Neural cell (in vitro differentiated cells): ENCODE measurements around the gene CLUH. TPM values are rescaled to one million over a fixed set of nuclear protein-coding genes. Genes with fewer than 3 reads are reported as not detected.

Source experiments
- H2AFZ ChIP-seq: fragments of 200-600, 300-800 bp; sonication (generic), shearing (Covaris generic); 2 replicates; pipeline ENCODE4 v1.6.0; 2014; ENCODE audit warnings: low read depth, mild to moderate bottlenecking, antibody characterized with exemption, low read length, moderate library complexity
- H3F3A ChIP-seq: fragments of 200-600 bp; shearing (Covaris generic); 2 replicates; pipeline ENCODE4 v1.6.1; 2016; ENCODE audit warnings: mild to moderate bottlenecking, moderate library complexity, mixed read lengths, antibody characterized with exemption, low read length; ENCODE audit not compliant: insufficient read depth, poor library complexity, severe bottlenecking
- H3K27ac ChIP-seq: fragments of 200-600, 300-800 bp; sonication (generic), shearing (Covaris generic); 2 replicates; pipeline ENCODE4 v1.5.1; 2014; ENCODE audit warnings: mild to moderate bottlenecking, low read length, moderate library complexity
- H3K27me3 ChIP-seq: fragments of 300-800, 200-600 bp; sonication (generic), shearing (Covaris generic); 2 replicates; pipeline ENCODE4 v1.6.0; 2014; ENCODE audit warnings: mild to moderate bottlenecking, low read depth, low read length, moderate library complexity; ENCODE audit not compliant: insufficient read depth
- H3K36me3 ChIP-seq: fragments of 300-800, 200-600 bp; sonication (generic), shearing (Covaris generic); 2 replicates; pipeline ENCODE4 v1.5.1; 2014; ENCODE audit warnings: mild to moderate bottlenecking, antibody characterized with exemption, low read length, moderate library complexity; ENCODE audit not compliant: insufficient read depth
- H3K4me2 ChIP-seq: fragments of 300-800, 200-600 bp; sonication (generic), shearing (Covaris generic); 2 replicates; pipeline ENCODE4 v1.6.0; 2014; ENCODE audit warnings: mild to moderate bottlenecking, low read length
- H3K4me3 ChIP-seq: fragments of 300-800, 200-600 bp; sonication (generic), shearing (Covaris generic); 2 replicates; pipeline ENCODE4 v1.5.1; 2014; ENCODE audit warnings: mild to moderate bottlenecking, low read length, moderate library complexity
- H3K79me2 ChIP-seq: fragments of 200-600 bp; shearing (Covaris generic); replicated peaks from 2 replicates; pipeline ENCODE4 v1.6.0; 2014; ENCODE audit warnings: mild to moderate bottlenecking, low read length, moderate library complexity; ENCODE audit not compliant: insufficient read depth
- H3K9ac ChIP-seq: fragments of 300-800, 200-600 bp; sonication (generic), shearing (Covaris generic); 2 replicates; pipeline ENCODE4 v1.6.1; 2016; ENCODE audit warnings: mild to moderate bottlenecking, low read length, mixed read lengths
- H3K9me2 ChIP-seq: fragments of 200-600 bp; shearing (Covaris generic); 2 replicates; pipeline ENCODE4 v1.6.1; 2016; ENCODE audit warnings: mild to moderate bottlenecking, low read length, mixed read lengths; ENCODE audit not compliant: insufficient read depth
- H3K9me3 ChIP-seq: fragments of 200-600, 300-800 bp; sonication (generic), shearing (Covaris generic); 2 replicates; pipeline ENCODE4 v1.6.1; 2016; ENCODE audit warnings: mild to moderate bottlenecking, mixed run types, low read length, moderate library complexity, mixed read lengths
- H4K20me1 ChIP-seq: fragments of 200-600 bp; shearing (Covaris generic); 2 replicates; pipeline ENCODE4 v1.6.1; 2016; ENCODE audit warnings: mild to moderate bottlenecking, mixed run types; ENCODE audit not compliant: insufficient read depth
- CTCF ChIP-seq: fragments of 450-650 bp; IDR thresholded peaks from 2 replicates; pipeline ENCODE4 v1.5.1; 2014; ENCODE audit warnings: antibody characterized with exemption, mild to moderate bottlenecking, moderate library complexity; ENCODE audit not compliant: poor library complexity, severe bottlenecking
- EP300 ChIP-seq: fragments of 450-650 bp; conservative IDR thresholded peaks from 2 replicates; pipeline ENCODE4 v1.6.1; 2014; ENCODE audit warnings: antibody characterized with exemption, mild to moderate bottlenecking, moderate library complexity; ENCODE audit not compliant: poor library complexity, severe bottlenecking
- EZH2 ChIP-seq: fragments of 200-600, 300-800 bp; shearing (Covaris generic), sonication (generic); IDR thresholded peaks from 2 replicates; pipeline ENCODE4 v1.6.1; 2014; ENCODE audit warnings: antibody characterized with exemption, low read length, borderline replicate concordance, mild to moderate bottlenecking; ENCODE audit not compliant: insufficient read depth, poor library complexity, severe bottlenecking
- MXI1 ChIP-seq: fragments of 450-650 bp; conservative IDR thresholded peaks from 2 replicates; pipeline ENCODE4 v1.6.1; 2014; ENCODE audit warnings: antibody characterized with exemption, mild to moderate bottlenecking; ENCODE audit not compliant: poor library complexity, severe bottlenecking
- POLR2AphosphoS5 ChIP-seq: IDR thresholded peaks from 2 replicates; pipeline ENCODE4 v1.6.1; 2012
- RAD21 ChIP-seq: fragments of 450-650 bp; conservative IDR thresholded peaks from 2 replicates; pipeline ENCODE4 v1.6.1; 2014; ENCODE audit warnings: antibody characterized with exemption, mild to moderate bottlenecking, moderate library complexity
- SMC3 ChIP-seq: fragments of 450-650 bp; conservative IDR thresholded peaks from 2 replicates; pipeline ENCODE4 v1.6.1; 2014; ENCODE audit warnings: antibody characterized with exemption, mild to moderate bottlenecking, moderate library complexity; ENCODE audit not compliant: poor library complexity
- TAF1 ChIP-seq: IDR thresholded peaks from 2 replicates; pipeline ENCODE4 v1.6.1; 2012; ENCODE audit warnings: low read depth
- polyA plus RNA-seq: library from polyadenylated mRNA; depleted of rRNA; stranded (reverse); fragments of >200 nt; gene quantifications from 2 replicates; pipeline ENCODE4 v1.2.3, GENCODE V29; 2014
- TF ChIP-seq, protein P1 (sequence below): IDR thresholded peaks from 2 replicates; pipeline ENCODE4 v1.6.1; 2012; ENCODE audit warnings: borderline replicate concordance

CLUH gene
- polyA plus RNA-seq, 1 donor from 2014 or later: 18.6 TPM

DNA sequence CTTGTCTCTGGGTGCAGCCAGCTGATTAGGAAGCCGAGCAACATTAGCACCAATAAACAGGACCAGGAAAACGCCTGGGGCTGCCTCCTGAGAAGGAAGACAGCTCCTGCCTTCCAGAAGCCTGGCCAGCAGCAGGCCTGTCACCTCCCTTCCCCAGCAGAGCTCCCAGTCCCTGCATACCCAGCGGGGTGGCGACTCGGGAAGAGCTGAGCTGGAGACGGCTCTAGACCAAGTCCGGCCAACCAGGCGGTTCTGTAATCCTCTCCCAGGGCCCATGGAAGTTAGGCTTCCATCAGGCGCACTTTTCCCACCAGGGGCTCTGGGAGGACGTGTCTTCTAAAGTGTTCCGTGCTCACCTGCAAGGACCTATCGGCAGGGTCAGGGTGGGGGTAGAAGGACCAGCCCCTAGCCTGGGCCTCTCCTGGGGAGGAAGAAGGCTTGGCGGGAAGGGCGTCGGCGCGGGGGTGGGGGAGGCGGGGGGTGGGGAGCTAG lies 12.0 kb upstream of the CLUH start:
- Histone ChIP-seq H3K27me3 (peaks cover 24% of the 10 kb centered on the region), H3K27ac (no peak overlapping the region), H3K79me2 (no peaks in the 10 kb centered on the region), H3K9ac (no peak overlapping the region), H3K9me2 (no peaks in the 10 kb centered on the region), H3K4me3 (no peak overlapping the region), H3K4me2 (no peak overlapping the region), H3K36me3 (no peaks in the 10 kb centered on the region), H2AFZ (no peak overlapping the region), H4K20me1 (no peaks in the 10 kb centered on the region), H3K9me3 (no peaks in the 10 kb centered on the region), H3F3A (no peaks in the 10 kb centered on the region)
- TF ChIP-seq SMC3 (no peak), RAD21 (no peak), EZH2 (no peak), POLR2AphosphoS5 (no peak), TAF1 (no peak), MXI1 (no peak), CTCF (no peak), EP300 (no peak)
- TF ChIP-seq, protein P1, sequence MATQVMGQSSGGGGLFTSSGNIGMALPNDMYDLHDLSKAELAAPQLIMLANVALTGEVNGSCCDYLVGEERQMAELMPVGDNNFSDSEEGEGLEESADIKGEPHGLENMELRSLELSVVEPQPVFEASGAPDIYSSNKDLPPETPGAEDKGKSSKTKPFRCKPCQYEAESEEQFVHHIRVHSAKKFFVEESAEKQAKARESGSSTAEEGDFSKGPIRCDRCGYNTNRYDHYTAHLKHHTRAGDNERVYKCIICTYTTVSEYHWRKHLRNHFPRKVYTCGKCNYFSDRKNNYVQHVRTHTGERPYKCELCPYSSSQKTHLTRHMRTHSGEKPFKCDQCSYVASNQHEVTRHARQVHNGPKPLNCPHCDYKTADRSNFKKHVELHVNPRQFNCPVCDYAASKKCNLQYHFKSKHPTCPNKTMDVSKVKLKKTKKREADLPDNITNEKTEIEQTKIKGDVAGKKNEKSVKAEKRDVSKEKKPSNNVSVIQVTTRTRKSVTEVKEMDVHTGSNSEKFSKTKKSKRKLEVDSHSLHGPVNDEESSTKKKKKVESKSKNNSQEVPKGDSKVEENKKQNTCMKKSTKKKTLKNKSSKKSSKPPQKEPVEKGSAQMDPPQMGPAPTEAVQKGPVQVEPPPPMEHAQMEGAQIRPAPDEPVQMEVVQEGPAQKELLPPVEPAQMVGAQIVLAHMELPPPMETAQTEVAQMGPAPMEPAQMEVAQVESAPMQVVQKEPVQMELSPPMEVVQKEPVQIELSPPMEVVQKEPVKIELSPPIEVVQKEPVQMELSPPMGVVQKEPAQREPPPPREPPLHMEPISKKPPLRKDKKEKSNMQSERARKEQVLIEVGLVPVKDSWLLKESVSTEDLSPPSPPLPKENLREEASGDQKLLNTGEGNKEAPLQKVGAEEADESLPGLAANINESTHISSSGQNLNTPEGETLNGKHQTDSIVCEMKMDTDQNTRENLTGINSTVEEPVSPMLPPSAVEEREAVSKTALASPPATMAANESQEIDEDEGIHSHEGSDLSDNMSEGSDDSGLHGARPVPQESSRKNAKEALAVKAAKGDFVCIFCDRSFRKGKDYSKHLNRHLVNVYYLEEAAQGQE: no peak

DNA sequence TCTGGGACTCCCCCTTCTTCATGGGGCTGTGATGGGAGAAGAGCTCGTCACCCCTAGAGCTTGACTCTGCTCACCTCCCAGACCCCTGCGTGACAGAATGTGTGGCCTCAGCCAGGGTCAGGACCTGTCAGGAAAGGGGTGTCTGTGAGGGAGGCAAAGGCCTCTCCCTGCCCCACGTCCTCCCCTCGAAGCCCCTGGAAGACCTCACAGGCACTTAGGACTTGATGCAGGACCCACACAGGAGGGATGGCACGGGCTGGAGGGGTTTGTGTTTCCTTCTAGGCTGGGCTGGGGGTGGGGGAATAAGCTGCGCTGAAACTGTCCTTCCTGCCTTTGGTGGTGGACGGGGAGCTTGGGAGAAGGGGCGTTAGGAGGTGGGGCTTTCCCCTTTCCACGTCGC lies 11.0 kb upstream of the CLUH start:
- H3K27me3 ChIP-seq: peaks cover 24% of the 10 kb centered on the region
- H4K20me1 ChIP-seq: no peaks in the 10 kb centered on the region
- H3K79me2 ChIP-seq: no peaks in the 10 kb centered on the region
- H3K36me3 ChIP-seq: no peaks in the 10 kb centered on the region
- no peak overlapping the region for H3K4me3 ChIP-seq
- TF ChIP-seq POLR2AphosphoS5: no peak
- TF ChIP-seq MXI1: no peak
- no peak for TF ChIP-seq EP300
- TF ChIP-seq EZH2: no peak
- TF ChIP-seq TAF1: no peak
- no peak for TF ChIP-seq SMC3
- TF ChIP-seq, protein P1: no peak
- no peak for TF ChIP-seq CTCF
- no peak for TF ChIP-seq RAD21
- H3K9me2 ChIP-seq: no peaks in the 10 kb centered on the region
- H2AFZ ChIP-seq: no peak overlapping the region
- no peak overlapping the region for H3K27ac ChIP-seq
- no peaks in the 10 kb centered on the region for H3K9me3 ChIP-seq
- no peak overlapping the region for H3K4me2 ChIP-seq
- H3K9ac ChIP-seq: no peak overlapping the region
- H3F3A ChIP-seq: no peaks in the 10 kb centered on the region
